Hematopoietic multipotent progenitor cell treated with erythropoietin and hydrocortisone succinate and interleukin-3 and kit ligand, for 17 days (in vitro differentiated cells): ENCODE results near the gene ATP13A1.

ENCODE experiments used
- DNase-seq: peaks from one replicate; pipeline ENCODE4 v3.0.0-alpha.2; 2015; ENCODE audit warnings: low spot score

The ATP13A1 gene

DNA sequence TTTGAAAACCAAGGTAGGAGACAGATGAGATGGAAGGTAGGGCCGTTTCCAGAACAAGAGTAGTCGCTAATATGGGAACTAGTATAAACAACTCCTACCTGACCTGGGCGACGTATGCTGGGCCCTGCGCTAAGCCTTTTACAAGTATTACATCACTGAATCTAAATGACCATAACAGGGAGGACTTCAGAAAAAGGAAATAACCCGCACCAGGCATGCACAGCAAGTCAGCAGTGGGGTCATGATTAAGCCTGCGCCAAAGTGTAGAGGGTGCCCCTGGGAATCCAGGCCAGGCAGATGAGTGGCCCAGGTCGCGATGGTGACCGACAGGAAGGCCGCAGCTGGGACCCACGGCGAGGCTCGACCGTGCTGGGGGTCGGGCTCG is 613 bp downstream of the ATP13A1 start:
- no peak for DNase-seq

DNA sequence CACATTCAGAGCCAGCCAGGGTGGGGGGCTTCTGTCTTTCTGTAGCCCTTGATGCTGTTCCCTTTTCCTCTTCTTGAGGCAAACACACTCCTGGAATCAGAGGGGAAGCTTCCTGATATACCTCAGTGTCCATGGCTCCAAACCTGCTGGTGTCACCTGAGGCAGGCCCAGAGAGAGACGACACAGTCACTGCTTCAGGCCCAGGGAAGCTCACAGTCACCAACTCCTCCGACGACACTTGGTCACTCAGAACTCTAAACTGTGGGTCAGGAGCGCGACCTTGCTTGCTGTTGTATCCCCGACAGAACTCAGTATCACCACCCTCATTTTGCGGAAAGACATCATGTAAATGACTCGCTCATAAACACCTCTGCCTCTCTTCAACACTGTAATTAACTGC is 1.1 kb downstream of the ATP13A1 start:
- DNase-seq, result no peak

DNA sequence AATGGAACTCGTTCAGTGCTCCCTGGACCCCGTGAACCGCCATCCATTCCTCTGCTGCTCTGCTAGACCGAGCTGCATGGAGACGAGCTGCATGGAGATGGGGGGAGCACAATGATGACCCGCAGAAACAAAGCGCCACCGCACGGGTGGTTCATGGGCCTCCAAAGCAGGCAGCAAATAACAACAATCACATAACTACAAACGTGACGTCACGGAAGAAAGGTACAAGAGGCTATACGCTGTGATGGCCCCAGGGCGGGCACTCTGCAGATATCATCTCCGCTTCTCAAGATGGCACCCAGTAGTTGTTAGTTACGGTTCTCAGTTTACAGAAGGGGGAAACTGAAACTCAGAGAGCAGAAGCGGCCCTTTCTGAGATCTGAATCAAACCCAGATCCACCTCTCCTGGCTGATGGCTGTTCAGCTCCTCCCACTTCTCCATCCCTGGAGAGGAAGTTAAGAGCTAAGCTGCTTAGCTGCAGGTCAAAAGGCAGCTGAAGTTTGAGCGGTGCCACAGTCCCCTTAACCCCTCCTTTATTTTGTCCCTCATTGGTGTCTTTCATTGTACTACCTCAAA is 1.7 kb downstream of the ATP13A1 start:
- DNase-seq, result no peak

DNA sequence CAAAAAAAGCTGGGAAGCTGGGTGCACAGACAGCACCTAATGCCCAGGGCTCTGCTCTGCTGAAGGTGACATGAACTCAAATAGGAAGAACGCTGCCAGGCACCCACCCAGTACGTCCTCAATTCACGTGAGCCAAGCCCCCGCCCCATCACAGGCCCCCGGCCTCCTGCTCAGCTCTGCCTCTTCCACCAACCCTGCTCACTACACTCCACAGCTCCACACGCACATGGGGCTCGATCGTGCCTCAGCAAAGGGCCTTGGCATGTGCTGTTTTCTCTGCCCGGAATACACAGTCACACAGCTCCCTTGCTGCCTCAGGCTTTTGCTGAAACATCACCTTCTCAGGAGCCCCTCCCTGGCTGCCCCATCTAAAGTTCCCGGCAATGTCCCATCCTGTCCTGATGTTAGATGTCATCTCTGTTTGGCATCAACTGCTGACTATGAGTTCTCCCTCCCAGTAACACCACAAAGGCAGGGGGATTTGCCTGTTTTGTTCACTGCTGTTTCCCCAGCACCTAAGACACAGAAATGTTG is 2.3 kb downstream of the ATP13A1 start:
- DNase-seq, result no peak

DNA sequence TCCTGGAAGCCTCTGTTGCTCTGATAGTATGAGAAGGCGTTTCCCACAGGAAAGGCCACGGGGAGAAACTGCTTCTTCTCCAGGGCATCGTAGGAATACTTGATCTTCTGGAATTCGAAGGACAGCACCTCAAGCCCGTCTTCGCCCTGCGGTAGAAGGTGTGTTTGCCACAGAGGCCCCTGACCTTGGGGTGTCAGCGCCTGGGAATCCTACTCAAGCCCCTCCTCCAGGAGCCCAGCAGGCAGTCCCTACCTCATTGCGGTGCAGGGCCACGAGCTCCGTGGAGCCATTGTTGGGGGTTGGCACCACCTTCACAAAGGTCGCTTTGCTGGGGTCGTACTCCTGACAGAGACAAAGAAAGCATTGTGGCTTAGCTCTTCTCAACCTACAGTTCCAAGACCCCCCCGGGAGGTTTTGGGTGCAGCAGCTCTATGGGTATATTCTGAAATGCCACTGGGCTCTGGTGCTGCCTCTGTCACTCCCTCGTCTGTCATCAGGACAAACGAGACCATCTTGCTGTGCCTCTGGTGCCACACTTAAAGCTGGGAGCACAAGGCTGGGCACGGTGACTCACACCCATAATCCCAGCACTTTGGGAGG is 3.7 kb downstream of the ATP13A1 start:
- no peak for DNase-seq

DNA sequence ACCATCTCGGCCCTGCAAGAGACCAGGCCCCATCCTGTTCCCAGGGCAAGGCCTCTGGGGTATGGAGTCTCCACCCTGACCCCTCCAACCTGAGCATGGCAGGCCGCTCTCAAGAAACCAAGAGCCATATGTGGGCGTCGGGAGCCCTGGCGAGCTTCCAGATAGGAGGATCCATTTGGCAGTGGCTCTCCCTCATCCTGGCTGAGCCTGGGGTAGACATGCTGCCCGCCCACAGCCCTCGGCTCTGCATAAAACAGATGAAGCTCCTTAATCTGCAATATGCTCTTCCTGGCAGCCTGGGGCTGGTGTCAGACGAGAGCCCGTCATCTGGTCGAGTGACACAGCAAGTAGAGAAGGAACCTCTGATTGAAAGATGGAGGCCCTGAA is 6.1 kb downstream of the ATP13A1 start:
- no peak for DNase-seq

DNA sequence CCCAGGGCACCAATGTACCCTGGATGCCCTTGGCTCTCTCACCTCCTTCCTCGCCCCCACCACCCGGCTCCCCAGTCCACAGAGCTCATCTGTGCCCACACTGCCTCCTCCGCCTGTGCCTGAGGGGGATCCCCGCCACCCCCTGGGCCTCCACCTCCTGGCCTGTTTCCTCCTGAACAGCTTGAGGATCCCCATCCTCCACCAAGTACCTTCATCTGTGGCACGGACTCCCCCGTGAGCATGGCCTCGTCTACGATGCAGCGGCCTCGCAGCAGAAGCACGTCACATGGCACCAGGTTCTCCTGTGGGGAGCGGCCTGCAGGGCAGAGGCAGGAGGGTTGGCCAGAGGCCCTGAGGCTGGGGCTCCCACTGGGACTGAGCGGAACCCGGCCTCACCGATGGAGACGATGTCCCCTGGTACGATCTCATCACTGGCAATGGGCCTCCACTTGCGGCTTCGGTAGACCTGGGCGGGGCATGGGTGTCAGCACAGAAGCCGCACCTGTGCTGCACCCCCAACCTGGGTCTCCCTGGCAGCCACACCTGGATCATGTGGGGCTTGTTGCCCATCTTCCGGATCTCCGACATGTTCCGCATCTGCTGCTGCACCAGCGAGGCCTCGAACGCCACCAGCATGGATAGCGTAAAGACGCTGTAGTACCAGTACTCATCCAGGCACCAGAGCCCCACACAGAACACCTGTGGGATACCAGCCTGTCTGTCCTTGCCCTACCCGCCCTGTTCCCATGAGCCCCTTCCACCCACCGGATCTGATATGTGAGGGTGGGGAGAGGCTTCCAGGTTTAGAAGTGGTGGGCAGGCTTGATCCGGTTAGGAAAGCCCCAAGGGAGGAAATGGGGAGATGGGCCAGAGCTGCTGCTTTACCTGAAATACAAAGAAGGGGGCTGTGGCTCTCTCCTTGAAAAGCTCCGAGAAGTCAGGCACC is 6.8 kb downstream of the ATP13A1 start:
- DNase-seq, result no peak

DNA sequence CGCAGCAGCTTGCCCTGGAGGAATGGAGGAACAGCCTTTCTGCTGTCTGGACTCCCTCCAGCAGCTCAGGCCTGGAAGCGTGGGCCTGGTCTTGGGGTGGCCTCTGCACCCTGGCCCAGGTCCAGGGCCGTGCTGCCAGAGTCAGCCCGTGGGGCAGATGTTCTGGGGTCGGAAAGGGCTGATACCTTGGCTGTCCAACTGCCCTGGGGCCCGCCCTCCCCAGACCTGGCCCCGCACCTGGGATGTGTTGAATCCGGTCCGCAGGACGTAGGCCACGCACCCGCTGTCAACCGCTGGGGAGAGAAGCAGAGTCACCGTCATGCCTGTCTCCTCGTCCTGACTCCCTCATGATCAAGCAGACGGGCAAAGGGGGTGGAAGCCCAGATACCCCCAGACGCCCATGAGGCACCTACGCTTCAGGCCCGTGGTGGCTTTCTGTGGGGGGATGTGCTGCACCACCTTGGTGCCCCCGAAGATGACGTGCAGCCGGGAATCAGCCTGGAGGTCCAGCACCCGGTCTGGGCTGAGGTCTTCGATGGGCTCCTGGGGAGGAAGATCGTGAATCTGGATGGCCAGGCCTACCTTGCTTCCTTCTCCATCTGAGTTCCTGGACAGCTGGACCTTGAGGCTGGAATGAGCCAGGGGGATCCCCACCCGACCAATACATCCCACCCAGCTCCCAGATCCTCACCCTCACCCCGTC is 7.7 kb downstream of the ATP13A1 start:
- DNase-seq, result no peak

DNA sequence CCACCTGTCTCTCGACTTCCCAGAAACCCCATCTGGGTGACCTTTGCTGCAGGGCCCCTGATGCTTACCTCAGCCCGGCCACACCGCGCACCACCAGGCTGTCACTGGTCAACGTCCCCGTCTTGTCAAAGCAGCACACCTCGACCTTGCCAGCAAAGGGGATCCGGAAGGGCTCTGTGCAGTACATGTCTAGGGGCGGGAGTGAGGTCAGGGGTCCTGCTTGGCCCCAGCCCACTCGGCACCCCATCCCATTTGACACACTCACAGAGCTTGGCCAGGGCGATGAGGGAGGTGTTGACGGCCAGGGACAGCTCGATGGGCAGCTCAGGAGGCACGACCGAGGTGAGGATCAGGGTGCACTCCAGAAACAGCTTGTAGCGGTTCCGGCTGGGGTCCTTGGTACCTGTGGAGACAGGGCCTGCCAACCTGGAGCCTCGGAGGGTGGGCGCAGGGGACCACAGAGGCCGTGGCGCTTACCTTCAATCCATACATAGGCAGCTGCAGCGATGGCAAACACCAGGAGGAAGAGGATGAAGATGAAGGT is 8.4 kb downstream of the ATP13A1 start:
- no peak for DNase-seq

DNA sequence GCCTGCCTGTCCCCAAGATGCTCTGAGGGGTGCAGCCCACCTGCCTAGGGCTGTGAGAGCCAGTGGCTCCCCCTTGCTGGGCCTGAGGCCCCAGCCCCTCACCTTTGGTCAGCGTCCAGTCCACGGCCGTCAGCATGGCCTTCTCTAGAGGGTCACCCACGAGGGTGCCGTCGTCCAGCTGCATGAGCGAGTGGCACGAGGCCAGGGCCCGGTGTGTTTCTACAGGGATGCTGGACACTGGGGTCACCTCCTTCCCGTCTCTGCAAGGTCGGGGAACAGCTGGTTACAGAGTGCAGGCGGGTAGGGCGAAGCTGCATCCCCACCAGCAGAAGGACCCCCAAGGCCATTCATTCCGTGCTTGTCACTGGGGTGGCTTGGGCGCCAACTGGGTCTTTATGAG is 9.0 kb downstream of the ATP13A1 start:
- DNase-seq, result no peak

DNA sequence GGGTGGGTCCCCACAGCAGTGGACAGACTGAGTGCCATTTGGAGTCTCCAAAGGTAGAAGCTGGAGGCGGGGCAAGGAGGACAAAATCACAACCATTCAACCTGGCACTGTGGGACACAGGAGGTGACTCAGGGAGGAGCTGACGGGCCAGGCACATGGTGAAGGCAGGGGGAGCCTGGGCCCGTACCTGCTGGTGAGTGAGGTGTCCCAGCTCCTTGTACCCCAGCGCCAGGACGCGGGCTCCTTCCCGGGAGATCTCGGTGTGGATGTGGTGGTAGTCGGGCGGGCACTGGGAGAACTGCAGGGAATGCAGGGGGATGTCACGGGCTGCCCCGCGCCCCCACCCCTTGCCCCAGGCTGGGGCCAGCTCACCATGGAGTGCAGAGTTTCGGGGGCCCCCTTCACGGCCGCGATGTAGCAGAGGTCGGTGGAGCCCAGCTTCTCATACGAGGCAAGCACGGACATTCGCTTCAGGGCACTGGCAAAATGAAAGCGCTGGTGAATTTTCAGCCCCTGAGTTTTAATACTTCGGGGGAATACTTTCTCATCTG is 9.8 kb downstream of the ATP13A1 start:
- no peak for DNase-seq

DNA sequence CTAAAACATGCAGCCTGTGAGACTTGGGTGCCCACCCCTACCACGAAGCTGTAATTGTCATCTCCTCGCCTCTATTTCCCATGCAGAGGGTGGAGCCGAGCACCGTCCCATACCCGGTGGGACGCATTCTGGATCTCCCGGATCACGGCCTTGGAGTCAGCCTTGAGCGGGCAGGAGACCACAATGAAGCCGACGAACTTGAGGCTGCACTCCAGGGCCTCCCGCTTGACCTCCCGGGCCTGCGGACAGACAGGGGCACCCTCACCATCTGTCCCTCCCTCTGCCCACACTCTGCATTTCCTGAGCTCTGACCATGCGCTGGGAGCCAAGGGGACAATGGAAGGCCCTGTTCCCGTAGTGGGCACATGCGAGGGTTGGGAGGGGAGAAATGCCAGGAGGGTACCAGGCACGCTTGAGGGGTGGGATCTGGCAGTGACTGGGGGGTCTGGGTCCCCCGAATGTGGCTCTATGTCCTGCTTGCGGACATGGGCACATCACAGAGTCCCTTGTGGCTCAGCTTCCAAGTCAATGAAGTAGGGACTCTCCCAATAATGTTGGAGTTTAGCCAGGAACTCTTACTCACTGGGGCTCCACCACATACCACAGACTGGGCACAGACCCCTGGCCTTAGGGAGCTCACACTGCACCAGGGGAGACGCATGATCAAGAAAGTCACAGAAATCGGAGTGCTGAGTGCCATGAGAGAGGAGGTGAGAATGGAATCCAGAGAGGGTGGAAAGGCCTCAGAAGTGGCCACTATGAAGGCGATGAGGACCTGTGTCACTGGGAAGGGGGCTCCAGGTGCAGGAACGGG is 10.8 kb downstream of the ATP13A1 start:
- no peak for DNase-seq

DNA sequence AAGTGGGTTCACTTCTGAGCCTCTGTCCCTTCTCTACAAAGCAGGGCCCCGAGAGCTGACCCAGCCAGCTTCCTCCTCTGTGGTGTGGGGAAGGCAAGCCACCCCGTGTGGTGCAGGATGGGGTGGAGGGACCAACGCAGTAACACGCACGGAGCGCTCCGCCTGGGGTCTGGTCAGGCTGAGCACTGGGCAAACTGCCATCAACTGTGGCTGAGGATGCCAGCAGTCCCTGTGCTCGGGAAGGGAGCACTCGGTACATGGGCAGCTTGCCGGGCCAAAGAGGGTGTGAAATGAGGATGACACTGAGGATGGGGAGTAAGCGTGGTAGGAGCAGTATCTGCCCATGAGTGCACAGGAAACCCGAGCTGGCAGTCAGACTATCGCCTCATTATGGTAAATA is 12.4 kb downstream of the ATP13A1 start:
- no peak for DNase-seq

DNA sequence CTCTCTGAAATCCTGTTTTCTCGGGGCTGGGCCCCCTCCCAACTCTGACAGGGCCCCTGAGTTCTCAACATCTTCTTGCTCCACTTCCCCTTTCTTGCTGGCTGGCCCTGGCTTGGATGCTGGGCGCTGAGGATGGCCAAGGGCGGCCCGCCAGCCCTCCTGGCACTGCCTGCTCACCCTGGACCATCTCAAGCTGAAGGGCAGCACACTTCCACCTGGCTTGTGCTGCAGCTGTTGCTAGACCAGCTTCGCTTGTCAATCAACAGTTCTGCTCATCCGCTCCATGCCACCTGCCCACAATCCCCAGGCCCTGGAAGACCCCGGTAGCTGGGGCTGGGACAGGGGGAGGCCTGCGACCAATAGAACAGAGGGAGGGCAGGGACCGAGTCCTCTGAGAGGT is 13.1 kb downstream of the ATP13A1 start:
- DNase-seq, result no peak

DNA sequence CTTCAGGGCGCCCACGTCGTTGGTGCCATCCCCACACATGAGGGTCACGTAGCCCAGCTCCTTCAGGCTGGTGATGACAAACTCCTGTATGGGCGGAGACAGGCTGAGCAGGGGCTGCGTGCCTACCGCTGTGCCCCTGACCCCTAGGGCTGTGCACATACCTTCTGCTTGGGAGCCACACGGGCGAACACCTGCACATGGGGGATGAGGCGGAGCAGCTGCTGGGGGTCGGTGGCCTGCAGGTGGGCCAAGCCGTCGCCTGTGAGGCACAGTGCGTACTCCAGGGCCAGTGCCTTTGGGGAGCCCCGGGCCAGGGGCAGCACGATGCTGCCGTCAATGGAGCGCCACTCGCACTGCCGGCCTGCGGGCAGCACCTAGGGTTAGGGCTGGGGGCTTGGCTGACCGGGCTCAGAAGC is 13.9 kb downstream of the ATP13A1 start:
- DNase-seq, result no peak

DNA sequence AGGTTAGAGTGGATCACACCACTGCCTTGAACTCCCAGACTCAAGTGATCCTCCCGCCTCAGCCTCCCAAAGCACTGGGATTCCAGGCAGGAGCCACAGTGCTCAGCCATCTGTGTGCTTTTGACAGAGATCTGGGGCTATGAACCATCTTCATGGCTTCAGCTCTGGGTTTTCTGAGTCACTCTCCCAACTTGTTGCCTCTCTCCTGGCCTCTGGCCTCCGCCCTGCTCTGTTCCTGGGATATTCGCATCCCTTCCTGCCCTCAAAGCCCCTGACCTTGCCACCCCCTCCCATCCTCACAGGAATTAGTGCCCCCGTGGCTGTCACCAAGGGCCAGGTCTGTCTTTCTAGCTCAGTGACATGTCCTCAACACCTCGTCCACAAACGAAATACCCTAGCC is 14.3 kb downstream of the ATP13A1 start:
- no peak for DNase-seq

DNA sequence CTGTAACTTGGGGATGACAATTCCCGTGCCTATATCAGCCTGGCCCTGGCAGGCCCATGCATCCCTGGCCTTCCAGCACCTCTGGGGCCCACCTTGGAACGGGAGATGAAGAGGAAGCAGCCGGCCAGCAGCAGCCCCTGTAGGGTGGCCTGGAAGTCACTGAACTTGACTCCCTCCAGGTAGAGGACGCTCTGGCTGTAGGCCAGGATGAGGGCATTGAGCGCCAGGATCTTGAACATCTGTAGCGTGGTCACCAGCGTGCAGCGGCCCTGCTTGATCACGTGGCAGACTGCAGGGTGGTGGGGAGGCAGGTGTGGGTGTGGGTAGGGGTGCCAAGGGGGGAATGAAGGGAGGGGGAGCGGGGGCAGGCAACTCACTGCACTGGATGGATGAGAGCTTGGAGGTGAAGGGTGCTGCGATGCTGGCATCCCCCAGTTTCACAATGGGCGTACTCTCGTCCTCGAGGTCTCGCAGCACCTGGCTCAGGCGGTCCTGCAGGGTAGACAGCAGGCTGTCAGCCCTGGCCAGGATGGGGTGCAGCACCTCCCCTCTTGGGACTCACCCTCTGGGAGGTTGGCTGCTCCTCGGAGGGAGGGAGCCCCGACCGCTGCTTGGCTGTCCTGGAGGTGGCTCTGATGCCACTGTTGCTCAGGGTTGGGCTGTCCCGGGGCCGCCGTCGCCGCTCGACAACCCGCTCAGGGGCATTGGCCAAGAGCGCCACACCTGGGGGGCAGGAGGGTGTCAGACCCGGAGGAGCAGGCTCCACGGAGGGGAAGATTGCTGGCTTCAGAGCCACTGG is 16.2 kb downstream of the ATP13A1 start:
- no peak for DNase-seq

DNA sequence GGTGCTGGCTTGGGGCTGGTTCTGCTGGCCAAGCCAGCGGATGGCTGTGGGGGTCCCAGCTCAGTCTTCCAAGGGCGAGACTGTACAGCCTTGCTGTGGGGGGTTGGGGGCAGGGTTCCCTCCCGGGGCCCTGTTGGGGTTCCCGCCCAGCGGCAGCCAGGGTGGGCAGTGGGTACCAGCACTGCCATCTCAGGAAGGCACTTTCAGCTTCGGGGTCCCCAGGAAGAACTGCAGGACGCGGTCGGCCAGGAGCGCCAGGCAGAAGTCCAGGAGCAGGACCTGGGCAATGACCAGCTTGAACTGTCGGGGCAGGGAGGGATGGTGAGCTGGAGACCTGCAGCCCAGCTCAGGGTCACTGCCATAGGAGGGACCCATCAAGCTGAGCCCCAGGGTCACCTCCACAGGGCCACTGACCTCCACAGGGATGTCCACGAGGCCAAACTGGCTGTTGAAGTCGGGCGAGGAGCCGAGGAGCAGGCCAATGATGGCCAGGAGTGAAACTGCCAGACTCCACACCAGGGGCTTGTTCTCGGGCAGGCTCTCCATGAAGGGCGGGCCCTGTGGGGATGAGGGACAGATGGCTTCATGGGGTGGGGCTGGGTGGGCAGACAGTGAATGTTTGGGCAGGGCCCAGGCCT is 18.1 kb downstream of the ATP13A1 start:
- DNase-seq, result no peak

DNA sequence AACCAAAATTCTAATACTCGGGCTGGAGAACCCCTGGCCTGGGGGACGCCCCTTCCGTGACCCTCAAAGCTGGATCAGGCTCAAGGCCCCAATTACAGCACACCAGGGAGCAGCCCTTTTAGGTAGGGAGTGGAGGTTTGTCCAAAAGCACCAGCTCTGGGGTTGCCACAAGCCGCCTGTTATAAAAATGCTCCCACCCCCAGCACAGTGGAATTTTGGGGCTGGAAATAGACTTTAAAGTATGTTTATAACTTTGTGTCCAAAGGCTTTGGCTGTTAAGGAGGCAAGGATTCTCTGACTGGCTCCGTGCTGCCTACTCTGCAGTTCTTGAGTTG is 19.5 kb downstream of the ATP13A1 start:
- no peak for DNase-seq
